Epidermal melanocyte (primary cell): ENCODE results near the gene BEND4.
"Not testable (repeated sequence)": the region's sequence is repeated elsewhere in the genome, so short reads cannot be mapped to it uniquely, and the experiment has no call there.

Source experiments
- DNase-seq: peaks from one replicate; pipeline ENCODE4 v3.0.0; 2011; ENCODE audit warnings: low spot score; ENCODE audit not compliant: insufficient read length

BEND4 gene

DNA sequence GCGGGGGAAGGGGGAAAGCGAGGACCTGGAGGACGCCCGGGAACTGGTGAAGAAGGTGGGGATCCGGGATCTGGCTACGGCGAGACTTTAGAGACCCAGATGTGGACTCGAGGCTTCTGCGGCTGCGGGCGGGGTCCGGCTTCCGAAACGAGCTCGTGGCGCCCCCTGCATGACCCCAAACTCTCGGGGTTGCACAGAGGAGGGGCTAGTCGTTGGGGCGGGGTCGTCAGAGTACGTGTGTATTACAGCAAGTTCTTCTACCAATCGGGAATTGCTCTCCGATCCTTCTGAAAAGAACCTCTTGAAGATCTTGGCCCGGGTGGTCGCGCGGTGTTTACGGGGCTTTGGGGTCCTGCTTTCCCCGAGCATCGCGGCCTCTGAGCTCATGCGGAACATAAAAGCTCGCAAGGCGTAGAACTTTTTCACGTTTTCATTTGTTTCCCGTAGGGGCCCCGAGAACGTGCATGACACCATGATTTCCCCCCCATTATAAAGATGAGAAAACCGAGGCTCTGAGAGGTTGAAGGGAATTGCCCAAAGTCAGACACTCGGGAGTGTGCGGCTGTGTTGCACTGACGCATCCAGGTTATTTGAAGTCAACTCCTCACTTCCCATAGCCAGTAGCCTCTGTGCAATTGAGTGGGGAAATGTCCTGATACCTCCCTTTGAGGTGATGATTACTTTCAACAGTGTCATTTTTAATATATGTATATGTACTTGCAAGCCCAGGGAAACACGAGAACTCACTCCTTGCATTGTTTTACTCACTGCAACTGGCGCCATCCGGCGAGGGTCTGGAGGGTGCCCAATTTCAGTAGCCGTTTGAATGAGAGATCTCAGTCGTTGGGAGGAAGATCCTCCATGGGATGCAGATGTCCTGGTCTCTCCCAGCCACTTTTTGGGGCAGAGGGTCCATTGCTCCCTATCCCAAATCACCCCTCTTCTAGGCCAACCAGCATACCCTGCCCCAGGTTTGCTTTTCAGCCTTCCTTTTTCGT, at the start of gene BEND4:
Gene BEND4 (minus strand): TSS at position 149 of the 998 bp plus-strand sequence. CDS start 512 bp downstream, outside the sequence.
- DNase-seq = no peak

DNA sequence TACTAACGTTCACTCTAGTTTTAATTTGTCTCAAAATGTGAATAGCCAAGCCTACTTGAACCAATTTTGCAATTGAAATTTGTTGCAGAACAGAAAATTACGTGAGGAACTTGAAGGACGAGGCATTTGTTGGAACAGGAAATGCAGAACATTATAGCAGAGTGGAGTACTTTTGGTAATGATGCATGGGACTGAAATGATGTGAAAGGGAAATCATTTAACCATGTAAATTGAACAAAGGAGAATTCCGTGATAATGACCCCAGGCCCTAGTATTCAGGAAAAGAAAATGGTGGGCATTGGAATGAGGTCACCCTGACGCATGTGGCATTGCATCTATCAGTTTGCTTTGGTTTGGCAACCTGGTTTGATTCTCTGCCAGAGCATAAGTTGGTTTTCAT, 44.9 kb upstream of the BEND4 start:
- no peak for DNase-seq

DNA sequence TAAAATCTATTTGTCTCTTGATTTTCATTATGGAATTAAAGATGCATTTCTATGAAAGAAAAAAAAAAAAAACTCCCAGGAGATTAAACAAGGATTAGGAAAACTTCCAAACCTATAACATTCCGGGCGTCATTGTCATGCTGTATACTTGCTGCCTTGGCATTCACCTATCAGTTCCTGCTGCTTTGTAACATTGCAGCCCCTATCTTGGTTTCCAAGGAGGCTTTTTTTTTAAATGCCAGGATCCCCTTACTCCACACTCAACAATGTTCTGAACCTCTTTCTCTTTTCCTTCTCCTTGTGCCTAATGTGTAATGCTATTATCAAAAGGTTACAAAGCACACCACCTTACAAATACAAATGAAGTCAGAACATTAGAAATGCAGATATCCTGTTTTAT, 20.5 kb upstream of the BEND4 start:
- DNase-seq = no peak

DNA sequence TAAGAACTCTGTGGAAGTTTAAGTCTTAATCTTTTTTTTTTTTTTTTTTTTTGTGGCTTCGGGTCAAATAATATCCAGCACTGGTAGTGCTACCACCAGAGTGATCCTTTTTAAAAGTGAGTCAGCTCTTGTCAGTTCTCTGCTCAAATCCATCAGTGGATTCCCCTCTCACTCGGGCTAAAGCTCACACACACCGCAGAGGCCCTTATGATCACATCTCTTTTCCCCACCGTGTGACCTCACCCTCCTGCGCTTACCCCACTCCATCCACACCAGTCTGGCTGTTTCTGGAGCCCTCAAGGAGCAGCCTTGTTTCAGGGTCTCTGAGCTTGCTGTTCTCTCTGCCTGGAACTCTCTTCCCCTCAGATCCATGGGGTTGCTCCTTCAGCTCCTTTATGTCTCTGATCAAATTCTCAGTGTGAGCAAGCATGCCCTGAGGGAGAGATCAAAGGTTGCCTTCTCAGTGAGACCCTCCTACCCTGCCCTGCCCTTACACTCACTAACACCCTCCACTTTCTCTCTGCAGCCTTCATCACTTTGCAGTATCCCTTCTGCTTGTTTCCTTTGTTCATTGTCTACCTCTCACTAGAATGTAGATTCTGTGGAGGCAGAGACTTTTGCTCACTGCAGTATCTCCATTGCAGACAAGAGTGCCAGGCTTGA, 19.8 kb upstream of the BEND4 start:
- DNase-seq = no peak

DNA sequence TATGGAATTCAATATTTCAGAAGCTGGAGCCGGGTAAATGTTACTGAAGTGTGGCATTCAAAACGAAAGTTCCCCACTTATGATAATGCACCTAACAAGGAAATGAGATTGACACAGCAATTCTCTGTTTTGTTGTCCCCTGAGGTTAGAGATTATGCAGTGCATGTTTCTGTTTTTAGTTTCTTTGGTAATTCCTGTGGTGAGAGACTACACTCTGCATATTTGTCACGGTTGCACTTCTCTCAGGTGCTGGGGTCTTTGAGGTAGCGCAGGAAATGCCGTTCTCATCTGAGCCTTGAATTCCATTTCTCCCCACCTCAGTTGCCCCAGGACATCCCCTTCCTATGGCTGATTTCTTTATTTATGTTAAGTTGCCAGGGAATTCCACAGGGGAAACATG, 15.3 kb upstream of the BEND4 start:
- no peak for DNase-seq

DNA sequence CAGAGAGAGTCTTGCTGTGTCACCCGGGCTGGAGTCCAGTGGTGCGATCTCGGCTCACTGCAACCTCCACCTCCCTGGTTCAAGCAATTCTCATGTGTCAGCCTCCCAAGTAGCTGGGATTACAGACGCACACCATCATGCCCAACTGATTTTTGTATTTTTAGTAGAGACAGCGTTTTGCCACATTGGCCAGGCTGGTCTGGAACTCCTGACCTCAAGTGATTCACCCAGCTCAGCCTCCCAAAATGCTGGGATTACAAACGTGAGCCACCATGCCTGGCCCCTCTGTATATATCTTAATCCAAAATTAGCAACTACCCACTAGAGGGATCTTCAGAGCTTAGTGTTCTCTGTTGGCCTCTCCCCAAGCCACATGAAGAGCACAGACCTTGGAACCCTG, 13.7 kb upstream of the BEND4 start:
- not testable (repeated sequence) for DNase-seq

DNA sequence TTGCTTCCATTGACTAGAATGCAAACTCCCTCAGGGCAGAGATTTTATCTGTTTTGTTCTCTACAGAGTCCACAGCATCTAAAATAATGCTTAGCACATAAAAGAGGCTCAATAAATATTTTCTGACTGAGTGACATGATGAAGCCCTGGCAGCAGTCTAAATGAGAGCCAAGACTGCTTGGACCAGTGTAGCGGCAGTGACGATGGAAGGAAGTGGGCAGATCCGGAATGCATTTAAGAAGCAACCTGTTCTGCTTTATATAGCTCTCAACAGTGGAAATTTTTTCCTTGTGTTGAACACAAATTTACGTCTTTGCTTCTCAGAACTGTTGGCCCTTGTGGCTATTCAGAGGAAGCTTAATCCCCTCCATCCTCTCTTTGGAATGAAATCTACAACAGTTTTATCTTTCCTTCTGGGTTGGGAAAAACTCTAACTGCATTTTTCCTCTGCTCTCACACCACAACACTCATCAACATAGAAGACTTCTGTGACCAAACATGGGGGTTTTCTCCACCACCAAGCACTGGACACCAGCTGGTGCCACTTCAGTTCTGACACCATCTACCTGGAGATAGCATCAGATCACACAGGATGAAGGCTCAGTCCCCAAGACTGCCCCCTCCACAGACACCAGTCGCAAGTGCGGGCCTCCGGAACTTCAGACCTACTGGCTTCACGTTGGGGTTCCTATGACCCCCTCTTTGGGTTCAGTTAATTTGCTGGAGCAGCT, 7.0 kb upstream of the BEND4 start:
- no peak for DNase-seq

DNA sequence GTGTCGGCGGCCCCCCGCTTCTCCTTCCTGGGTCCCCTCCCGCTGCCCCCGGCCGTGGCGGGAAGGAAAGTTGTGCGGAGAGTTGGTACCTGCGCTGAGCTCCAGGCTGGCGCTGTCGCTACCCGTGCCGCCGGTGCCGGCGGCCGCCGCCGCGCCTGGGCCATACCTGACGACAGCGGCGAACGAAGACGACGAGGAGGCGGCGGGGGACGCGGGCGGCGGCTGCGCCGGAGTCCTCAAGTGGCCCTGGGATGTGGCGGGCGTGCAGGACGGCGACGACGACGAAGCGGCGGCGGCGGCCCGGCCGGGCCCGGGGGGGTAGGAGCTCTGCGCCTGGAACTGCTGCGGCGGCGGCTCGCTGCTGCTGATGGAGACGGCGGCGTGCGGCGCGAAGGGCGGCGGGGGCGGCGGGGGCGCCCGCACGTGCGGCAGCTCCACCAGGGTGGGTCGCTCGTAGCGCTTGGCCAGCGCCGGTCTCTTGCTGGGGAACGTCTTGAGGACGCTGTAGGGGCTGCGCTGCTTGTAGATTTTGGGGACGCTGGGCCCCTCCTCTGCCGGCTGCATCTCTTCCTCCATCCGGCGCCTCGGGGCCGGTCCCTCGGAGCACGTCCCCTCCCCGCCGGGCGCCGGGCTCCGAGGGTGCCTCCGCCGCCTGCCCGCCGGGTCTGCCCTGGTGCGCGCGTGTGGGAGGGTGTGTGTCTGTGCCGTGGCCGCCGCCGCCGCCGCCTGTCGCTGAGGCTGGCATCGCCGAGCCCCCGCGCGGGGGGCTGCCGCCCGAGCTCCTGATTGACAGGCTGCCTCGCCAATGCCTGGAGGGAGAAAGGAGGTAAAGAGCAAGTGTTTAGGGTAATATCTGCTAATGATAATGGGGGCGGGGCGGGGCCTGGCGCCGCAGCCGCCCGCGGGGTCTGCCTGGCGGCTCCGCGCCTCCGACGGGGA, 618 bp downstream of the BEND4 start:
- no peak for DNase-seq

DNA sequence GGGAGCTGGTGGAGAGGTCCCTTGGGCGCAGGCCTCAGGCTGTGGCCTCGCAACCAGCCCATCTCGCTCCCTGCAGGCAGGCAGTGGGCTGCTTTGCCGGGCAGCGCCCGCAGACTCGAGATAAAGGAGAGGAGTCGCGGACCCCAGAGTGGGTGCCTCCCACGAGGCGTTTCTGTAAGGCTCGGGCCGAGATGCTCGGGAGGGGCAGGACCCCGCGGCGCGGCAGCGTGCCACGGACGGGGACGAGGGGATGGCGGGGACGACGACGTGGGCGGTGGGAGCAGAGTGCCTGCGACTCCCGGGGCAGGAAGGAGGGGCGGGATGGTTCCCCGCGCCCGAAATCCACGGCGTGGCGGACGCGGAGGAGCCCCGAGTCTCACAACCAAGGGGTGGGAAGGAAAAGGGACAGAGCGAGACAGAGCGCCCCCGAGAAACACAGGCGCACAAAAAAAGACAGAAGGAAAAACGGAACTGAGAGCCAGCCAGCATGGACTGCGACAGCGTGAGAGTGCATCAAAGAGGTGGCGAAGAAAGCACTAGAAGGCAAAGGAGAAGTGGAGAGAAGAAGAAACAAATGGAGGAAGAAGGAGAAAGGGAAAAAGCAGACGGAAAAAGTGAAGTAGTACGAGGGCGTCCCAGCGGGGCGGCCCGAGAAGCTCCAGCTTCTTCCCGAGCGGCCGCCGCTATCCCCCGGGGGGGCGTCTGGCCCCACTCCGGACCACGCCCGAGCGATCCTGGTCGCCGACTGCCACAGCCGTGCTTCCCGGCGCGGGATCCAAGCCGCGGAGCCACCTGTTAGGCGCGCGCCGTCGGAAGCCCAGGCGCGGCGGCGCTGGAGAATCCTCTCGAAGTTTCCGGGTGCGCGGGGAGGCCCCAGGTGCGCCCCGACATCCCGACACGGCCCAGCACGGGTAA, 1.5 kb downstream of the BEND4 start:
- DNase-seq = no peak

DNA sequence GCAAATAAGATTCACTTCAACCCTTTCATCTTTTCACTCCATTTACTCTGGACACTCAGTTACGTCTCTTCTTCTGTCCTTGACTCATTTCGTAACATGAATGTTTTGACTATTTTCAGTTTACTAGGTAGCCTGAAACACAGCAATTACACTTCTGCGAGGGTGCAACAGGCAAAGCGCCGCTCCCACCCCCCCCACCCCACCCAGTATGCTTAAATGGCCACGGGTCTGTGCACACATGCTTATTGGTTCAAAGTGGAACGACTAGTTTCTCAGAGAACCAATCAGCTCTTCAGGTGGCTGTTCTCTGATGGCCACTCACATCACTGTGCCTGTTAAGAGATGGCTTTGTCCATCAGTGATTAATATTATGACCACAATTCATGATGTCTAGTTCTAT, 3.5 kb downstream of the BEND4 start:
- no peak for DNase-seq

DNA sequence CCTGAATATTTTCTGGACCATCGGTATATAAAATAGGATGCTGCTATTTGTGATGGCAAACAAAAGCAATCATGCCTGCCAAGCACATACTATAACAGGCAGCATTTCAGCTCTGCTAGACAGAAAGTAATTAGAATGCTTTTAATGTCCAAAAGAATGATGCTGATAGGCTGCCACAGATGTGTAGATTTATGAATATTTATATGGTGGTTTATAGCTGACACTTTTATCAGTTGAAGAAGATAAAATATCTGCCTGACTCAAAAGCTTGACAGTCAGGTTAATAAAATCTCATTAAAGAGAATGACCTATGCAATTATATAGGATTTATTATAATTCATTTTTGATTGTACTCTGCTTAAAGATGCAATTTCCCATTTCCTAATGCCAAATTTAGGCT, 4.0 kb downstream of the BEND4 start:
- DNase-seq = no peak

DNA sequence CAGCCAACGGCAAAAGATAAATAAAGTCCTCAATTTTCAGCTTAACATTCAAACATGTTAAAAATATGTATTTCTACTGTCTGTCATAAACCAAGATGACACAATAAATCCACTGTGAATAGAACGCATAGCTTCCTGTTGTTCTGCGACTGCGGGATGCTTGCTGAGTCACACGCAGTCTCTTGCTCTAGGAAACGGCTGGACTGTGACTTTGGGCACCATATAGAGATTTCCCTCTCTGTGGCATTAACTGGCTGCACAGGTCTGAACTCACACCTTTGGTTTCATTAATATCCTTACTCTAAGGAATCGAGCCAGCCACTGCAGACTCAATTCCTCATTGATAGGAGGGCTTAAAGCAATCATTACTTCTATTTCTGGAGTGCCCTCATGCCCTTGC, 8.4 kb downstream of the BEND4 start:
- DNase-seq = no peak

DNA sequence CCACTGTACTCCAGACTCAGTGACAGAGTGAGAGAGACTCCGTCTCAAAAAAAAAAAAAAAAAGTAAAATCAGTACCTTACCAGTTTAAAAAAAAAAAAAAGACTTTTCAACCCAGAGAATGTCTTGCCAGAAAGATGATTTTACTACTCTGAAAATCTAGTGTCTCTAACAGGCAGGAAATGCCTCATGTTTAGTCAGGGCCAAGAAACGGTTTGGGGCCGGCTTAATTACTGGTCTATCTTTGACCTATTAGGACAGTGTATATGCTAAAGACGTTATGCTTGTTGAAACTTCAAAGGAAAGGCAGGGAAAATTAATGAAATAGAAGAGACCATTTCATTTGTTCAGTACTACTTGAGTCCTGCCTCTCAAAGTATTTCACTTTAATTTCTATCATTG, 9.9 kb downstream of the BEND4 start:
- DNase-seq = no peak

DNA sequence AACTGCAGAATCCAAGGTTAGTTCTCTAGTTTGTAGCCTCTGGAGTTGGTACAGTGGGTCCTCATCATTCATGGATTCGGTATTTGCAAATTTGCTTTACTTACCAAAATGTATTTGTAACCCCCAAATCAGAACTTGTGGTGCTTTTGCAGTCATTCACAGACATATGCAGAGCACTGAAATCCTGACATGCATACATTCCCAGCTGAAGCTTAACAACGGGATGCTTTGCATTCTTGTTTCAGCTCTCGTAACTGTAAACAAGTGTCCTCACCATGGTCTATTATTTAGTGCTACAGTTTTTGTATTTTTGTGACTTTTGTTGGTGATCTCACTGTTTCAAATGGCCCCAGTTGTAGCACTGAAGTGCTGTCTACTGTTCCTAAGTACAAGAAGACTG, 16.1 kb downstream of the BEND4 start:
- DNase-seq = no peak

DNA sequence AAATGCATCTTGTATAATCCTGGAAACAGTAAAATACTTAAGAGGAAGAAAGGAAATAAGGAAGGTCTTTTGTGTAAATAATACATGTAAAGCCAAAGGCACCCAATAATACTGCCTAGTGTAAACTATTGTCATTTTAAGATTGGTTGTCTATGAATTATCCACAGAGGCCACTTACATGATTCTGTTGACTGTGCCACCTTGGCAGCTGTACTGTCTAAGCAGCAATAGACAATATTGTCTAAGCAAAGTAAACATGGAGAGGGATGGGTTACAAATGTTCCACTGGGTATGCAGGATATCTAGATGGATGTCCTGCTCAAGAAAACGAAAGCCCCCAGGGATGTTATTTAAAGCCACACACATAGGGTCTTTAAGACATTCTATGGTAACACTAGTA, 19.4 kb downstream of the BEND4 start:
- DNase-seq = no peak

DNA sequence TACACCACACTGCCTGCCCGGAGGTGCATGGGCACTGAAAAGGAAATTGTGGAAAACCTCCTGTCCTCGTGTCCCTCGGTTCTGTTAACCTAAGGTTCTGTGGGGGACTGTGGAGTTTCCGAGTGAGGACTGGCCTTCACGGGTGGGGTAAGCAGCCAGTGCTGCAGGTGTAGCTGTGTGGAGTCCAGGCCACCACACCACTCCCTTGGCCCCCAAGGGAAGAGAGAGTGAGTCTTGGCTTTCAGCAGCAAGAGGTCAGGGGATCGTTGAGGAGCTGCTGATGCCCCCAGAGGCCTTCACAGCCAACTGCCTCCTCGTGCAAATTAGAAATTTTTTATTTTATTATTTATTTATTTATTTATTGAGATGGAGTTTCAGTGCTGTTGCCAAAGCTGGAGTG, 20.4 kb downstream of the BEND4 start:
- no peak for DNase-seq

DNA sequence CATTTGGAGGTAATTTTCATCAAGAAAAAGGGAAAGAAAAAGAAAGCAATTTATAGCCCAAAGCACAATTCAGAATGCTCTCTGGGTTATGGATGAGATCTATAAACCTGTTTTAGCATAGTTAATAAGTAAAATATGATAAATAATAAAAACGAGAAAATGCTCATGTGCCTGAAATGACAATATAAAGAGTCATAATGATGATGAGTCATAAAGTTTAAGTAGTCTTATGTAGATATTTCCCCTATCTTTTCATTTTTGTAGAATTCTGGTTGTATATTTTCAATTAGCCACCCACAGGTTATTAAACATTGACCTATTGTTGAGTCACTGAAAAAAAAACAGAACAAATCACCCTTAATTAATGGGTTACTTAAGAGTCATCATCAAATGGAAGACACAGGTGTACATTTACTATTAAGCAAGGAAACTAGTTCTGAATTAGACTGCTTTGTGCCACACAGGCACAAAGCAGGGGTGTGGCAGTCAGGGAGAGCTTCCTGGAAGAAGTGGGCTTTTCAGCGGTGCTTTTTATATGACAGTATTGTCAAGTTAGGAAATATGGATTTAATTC, 29.3 kb downstream of the BEND4 start:
- DNase-seq = no peak

DNA sequence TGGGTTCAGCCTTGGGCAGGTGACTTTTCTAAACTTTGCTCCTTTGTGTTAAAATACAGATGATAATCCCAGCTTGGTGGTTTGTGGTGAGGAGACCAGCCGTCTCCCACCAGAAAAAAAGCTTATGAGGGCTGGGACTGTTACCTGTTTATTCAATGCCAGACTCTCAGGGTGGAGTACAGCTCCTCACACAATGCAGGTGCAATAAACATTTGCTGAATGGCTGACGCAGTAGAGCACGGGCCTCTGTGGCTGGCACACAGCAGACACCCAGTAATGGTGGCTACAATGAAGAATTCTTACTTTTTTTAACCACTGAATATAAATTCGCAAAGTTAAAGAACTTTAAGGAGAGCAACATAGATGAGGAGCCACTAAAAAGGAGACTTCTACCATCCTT, 30.2 kb downstream of the BEND4 start:
- no peak for DNase-seq

DNA sequence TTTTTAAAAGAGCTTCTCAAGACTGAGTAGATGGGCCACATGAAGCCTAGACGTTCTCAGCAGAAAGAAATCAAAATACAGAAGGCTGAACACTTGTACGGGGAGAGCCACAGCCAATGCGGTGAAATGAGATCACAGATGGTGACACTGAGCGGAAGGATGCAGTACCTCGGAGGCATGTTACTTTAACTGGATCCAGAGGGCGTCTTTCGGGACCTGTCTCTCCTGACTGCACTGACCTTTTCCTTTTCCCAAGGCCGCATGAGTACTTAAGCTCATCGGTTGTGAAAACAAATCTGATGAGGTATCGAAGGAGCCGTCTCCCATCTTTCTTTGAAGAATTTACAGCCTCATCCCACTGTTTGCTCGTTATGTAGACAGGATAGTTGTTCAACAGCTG, 32.6 kb downstream of the BEND4 start:
- no peak for DNase-seq

DNA sequence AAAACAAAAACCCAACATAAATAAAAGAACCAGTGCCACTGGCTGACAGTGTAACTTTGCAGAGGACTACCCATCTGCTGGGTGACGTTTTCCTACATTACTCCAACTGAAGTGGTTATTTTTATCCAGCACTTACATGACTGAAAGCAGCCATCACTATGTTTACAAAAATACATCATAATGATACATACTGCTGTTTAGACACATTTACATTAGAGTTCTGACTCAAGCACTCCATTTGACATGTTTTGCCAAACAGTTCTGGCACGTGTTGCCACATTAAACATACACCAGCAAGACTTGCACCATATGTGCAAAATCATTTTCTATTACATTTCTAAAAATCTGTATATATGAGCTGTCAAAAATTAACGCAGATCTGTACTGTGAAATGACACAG, 39.6 kb downstream of the BEND4 start:
- DNase-seq = no peak
